HTR-8/SVneo (cell line): Measurements from ENCODE around the gene RLN1.
"Not testable (repeated sequence)": the region's sequence is repeated elsewhere in the genome, so short reads cannot be mapped to it uniquely, and the experiment has no call there.

Experiments used
- DNase-seq: peaks from one replicate; pipeline ENCODE4 v3.0.0; 2011; ENCODE audit warnings: low spot score, mixed read lengths; ENCODE audit not compliant: insufficient read length
- FAIRE-seq: peaks from 2 replicates; lab custom pipeline; 2011; peaks lifted over from hg19 to GRCh38; lab: Jason Lieb, UNC

RLN1 gene

GRCh38 chr9:5326893-5327548 lies 12.7 kb downstream of the RLN1 start:
- DNase-seq, result no peak
- no peak for FAIRE-seq

DNA sequence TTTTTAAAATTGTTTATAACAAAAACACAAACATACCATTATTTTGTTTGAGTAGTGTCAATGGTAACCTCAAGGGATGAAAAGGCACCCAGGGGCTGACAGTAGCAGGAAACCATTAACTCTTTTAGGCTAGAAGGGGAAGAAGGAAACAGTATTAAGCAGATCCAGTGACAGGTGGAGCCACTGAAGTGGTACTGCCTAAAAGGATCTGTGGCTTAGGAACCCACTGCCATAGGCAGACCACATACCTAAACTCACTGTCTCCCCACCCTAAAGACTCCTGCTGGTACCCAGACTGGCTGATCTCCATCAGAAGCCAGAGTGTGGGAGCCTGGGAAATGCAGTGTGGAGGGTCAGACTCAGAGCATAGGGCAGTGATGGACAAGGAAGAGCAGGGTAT lies 13.5 kb downstream of the RLN1 start:
- no peak for DNase-seq
- no peak for FAIRE-seq

DNA sequence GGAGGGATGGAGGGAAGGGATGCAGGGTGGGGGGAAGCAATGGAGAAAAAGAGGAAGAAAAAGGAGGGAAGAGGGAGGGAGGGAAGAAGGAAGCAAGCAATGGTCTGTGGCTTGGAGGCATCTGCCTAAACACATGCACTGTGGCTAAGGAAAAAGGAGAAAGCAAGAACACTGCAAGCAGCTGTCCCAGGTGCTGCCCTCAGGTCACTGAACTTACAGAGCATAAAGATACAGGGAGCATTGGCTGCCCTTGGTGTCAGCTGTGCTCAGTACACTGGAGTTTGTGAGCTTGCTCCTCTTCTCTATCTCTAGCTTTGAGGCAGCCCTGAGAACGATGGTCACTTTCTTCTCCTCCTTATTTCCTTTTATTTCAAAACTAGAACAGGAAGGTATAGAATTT lies 18.1 kb downstream of the RLN1 start:
- not testable (repeated sequence) for DNase-seq
- peak; percentile 9 for FAIRE-seq

DNA sequence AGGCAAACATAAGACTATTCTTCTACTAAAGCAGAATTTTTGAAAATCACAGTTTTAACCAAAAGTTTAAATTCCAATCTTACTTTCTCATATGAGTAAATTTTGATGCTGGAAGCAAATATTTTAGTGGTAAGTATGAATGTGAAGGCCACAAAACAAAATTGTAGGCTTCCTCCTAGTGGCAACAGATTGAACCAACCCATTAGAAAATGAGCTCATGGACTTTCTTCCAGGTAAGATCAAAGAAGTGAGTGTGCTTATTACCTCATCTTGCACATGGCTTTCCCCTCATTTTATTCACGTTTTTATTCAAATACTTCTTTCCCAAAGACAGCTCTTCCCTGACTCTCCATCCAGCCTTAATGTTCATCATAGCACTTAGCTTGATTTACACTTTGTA lies 18.6 kb downstream of the RLN1 start:
- DNase-seq (no peak), FAIRE-seq (no peak)

DNA sequence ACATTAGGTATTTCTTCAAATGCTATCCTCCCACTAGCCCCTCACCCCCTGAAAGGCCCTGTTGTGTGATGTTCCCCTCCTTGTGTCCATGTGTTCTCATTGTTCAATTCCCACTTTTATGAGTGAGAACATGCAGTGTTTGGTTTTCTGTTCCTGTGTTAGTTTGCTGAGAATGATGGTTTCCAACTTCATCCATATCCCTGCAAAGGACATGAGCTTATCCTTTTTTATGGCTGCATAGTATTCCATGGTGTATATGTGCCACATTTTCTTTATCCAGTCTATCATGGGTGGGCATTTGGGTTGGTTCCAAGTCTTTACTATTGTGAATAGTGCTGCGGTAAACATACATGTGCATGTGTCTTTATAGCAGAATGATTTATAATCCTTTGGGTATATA lies 23.3 kb downstream of the RLN1 start:
- not testable (repeated sequence) for FAIRE-seq, DNase-seq

DNA sequence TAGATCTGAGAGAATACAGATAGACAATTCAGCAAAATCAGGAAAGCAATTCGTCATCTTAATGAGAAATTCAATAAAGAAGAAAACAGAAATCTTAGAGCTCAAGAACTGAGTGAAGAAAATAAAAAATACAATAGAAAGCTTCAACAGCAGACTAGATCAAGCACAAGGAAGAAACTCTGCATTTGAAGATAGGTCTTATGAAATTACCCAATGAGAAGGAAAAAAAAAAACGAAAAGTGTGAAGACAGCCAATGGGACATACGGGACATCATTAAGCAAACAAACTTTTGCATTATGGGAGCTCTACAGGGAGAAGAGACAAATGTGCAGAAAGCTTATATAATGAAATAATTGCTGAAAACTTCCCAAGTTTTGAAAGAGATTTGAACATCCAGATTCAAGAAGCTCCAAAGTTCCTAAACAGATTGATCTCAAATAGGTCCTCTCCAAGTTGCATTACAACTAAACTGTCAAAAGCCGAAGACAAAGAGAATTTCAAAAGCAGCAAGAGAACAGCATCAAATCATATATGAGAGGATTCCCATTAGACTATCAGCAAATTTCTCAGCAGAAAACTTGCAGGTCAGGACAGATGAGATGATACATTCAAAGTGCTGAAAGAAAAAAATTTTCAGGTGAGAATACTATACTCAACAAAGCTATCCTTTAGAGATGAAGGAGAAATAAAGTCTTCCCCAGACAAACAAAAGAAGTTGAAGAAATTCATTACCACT lies 24.3 kb downstream of the RLN1 start:
- DNase-seq, result no peak
- FAIRE-seq, result no peak

- no peak for FAIRE-seq
Measured at GRCh38 chr9:5310851-5311250, 28.8 kb downstream of the RLN1 start.

GRCh38 chr9:5305741-5306140 lies 33.9 kb downstream of the RLN1 start:
- no peak for FAIRE-seq
- DNase-seq, result no peak

More at GRCh38 chr9:5310851-5311250, 28.8 kb downstream of the RLN1 start:
- no peak for DNase-seq

DNA sequence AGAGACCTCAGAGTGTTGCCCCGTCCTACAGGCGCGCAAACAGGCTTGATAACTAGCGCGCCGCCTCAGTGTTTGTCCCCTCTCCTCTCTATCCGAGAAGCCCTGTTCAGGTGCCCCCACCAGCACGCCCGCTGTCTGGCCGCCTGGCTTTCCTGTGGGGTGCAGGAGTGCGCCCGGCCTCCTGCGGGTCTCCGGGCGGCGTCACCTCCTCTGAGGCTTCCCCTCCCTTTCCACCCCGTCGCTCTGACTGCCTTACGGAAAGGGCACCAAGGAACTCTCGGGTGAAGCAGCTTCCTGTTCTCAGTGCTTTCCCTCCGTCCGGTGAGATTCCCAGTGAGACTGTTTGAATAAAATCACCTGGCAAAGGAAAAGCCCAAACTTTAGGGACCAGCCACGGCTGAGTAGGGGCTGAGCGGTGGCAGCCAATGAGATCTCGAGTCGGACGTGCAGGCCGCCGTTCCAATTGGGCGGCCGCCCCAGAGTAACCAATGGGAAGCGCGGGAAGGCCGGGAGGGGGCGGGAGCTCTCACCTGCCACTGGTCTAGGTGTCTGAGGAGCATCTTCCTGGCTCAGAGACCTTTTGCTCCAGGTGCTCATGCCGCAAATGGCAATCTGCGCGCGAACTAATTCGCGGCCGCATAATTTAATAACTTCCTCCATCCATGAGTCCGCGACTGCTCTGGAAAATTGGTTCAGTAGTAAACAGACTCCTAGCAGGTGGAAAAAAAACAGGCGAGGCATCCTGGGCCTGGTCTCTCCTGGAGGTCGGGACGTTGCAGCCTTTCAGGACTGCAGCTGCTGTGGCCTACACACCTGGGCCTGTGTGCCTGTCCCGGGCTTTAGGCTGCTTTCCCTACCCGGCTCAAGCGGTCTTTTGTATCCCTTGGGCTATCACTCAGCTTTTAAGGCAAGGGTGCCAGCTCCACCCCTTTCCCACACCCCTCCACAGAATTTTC lies 35.6 kb downstream of the RLN1 start, which contains the start of gene RLN2:
Gene RLN2, minus strand, starts transcription at position 877 of the 956 bp plus-strand sequence. Its CDS starts 136 bp downstream, at position 741.
- peak; percentile 97 for FAIRE-seq
- DNase-seq, result not testable (repeated sequence)

DNA sequence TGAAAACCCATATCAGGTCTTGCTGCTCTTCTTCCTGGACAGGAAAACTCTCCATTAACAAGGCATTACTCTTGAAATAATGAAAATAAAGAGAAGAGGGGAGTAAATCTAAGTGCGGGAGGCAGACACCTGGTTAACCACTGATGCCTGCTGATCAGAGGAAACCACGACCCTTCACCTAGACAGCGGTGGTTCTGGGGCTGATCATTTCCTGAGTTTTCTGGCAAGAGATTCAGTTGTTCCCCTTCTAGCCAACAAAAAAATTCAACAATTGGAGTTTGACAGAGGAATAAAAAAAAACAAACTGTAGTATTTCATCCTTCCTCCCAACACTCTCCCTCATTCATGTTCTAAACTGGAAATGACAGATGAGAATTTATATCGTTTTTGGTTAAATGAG lies 38.1 kb downstream of the RLN1 start:
- DNase-seq, result no peak
- FAIRE-seq, result no peak

GRCh38 chr9:5292141-5292540 lies 47.5 kb downstream of the RLN1 start:
- FAIRE-seq (no peak), DNase-seq (no peak)

GRCh38 chr9:5288591-5288990 lies 51.1 kb downstream of the RLN1 start:
- DNase-seq (no peak), FAIRE-seq (no peak)

DNA sequence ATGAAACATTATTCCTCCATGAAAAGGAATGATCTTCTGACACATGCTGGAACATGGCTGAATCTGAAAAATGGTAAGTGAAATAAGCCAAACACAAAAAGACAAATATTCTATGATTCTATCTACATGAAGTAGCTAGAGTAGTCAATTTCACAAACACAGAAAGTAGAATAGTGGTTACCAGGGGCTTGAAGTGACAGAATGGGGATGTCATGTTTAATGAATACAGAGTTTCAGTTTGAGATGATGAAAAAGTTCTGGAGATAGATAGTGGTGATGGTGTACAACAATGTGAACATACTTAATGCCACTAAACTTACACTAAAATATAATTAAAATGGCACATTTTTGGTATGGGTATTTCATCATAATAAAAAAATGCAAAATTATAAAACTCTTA lies 53.4 kb downstream of the RLN1 start:
- DNase-seq (no peak), FAIRE-seq (no peak)
